Kidney epithelial cell (primary cell): ENCODE results near the gene HOXD4. TPM values are rescaled to one million over a fixed set of nuclear protein-coding genes. Genes with fewer than 3 reads are reported as not detected.
A peak's percentile ranks its signal among the peaks of the same experiment; 100 is the strongest.

Experiments used
- DNase-seq: peaks from one replicate; pipeline ENCODE4 v3.0.0-alpha.2; 2010; ENCODE audit warnings: low read depth
- H3K27me3 ChIP-seq: 2 replicates; pipeline ENCODE4 v1.6.0; 2011; ENCODE audit warnings: low read length; ENCODE audit not compliant: control insufficient read depth, insufficient read depth
- H3K36me3 ChIP-seq: 2 replicates; pipeline ENCODE4 v1.5.1; 2011; ENCODE audit warnings: low read length; ENCODE audit not compliant: control insufficient read depth, insufficient read depth
- H3K4me3 ChIP-seq: 2 replicates; pipeline ENCODE4 v1.5.1; 2011; ENCODE audit warnings: low read depth, mild to moderate bottlenecking, control low read depth, low read length
- total RNA-seq: library from RNA; depleted of rRNA; stranded (reverse); fragments of >200 nt; gene quantifications from 2 replicates; pipeline ENCODE4 v1.2.3, GENCODE V29; 2015
- TF ChIP-seq, protein P1 (sequence below): IDR thresholded peaks from 2 replicates; pipeline ENCODE4 v1.5.1; 2011; ENCODE audit warnings: mild to moderate bottlenecking, moderate library complexity, low read length, control low read depth, inconsistent platforms; ENCODE audit not compliant: insufficient read depth, poor library complexity, severe bottlenecking

HOXD4 gene
- total RNA-seq, 1 donor from 2014 or later: 5.4 TPM

DNA sequence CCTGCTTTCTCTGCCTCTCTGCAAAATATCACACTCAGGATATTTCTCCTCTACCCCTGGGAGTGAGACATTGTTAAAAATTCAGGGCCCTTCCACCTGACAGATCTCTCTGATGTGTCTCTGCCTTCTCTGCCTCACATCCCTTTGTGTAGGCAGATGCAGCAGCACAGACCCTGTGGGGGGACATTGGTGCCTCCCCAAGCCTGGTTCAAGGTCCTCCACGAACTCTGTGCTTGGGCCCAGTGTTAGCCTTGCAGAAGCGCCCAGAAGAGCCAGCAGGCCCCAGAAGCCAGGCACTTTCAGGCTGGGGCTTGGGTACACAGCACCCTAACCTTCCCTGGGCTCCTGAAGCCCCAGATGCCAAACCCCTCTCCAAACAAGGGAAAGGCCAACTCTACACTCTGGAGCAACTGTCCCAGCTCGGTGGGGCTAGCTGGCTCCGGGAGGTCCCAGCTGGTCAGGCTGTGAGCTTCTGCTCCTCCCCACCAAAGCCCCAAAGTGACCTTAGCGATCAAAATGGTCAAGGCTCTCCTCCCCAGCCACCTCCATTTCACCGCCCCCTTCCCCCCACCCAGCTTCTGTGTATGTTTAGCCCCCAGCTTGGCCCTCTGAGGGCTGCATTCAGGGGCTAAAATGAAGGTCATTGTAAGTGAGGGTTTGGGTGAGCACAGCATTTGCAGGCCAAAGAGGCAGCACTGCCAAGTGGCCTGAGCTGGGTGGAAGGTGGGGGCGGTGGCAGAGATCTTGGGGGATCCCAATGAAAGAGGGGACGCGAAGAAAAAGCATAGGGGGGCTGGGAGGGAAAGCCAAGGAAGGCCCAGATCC lies 26.2 kb upstream of the HOXD4 start:
- H3K36me3 ChIP-seq: no peaks in the 10 kb centered on the region
- no peak for DNase-seq
- TF ChIP-seq, protein P1, sequence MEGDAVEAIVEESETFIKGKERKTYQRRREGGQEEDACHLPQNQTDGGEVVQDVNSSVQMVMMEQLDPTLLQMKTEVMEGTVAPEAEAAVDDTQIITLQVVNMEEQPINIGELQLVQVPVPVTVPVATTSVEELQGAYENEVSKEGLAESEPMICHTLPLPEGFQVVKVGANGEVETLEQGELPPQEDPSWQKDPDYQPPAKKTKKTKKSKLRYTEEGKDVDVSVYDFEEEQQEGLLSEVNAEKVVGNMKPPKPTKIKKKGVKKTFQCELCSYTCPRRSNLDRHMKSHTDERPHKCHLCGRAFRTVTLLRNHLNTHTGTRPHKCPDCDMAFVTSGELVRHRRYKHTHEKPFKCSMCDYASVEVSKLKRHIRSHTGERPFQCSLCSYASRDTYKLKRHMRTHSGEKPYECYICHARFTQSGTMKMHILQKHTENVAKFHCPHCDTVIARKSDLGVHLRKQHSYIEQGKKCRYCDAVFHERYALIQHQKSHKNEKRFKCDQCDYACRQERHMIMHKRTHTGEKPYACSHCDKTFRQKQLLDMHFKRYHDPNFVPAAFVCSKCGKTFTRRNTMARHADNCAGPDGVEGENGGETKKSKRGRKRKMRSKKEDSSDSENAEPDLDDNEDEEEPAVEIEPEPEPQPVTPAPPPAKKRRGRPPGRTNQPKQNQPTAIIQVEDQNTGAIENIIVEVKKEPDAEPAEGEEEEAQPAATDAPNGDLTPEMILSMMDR: no peak
- no peaks in the 10 kb centered on the region for H3K27me3 ChIP-seq
- H3K4me3 ChIP-seq: peak overlapping the region; percentile 59

DNA sequence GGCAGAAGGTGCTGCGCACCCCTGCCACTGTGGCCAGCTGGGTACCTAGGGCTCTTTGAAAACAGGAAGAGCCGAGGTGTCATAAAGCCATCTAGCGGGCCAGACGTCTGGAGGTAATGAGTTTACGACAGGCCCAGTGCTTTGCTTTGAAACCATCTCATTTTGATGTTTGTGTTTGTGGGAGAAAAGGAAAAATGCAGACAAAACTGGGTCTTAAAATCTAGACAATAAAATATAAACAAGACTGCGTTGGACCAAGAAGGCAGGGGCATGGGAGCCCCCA lies 25.6 kb upstream of the HOXD4 start:
- TF ChIP-seq, protein P1: no peak
- no peak for DNase-seq
- Histone ChIP-seq H3K4me3 (no peak overlapping the region), H3K36me3 (no peaks in the 10 kb centered on the region), H3K27me3 (no peaks in the 10 kb centered on the region)

DNA sequence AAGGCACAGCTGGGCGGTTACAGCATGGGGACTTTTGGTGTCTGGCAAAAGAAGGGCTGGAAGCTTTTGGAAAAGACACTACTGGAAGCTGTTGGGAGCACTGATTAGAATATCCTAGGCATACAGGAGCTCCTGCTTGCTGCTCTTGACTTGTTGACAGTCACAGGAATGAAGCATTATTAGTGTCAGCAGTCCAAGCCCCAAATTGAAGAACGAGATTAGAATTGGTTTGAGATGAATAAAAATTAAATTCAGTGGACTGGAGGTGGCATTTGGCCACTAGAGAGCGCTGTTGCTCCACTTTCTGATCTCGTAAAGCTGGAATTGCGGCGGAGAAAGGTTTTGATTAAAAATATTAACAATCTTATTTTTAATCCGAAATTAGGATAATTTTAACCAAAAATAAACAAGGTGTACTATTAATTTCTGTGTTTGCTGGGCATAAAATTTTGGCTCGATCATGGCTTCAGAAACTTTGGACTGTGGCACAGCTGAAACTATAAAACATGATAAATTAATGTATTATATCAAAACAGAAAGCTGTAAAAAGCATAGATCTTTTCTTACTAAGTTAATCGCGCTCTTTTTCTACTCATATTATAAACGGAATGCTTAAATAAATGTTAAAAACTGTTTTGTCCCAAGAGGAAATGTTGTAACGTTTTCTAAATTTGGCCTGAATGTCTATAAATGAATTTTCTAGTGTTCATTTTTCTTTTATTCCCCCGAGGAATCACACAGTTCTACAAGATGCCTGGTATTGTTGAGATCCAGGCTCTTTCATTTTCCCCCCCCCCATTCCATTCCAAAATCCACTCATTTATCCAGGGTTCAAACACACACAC lies 24.2 kb upstream of the HOXD4 start:
- TF ChIP-seq, protein P1: peak; percentile 66
- Histone ChIP-seq H3K27me3 (no peaks in the 10 kb centered on the region), H3K4me3 (peak overlapping the region; percentile 67), H3K36me3 (no peaks in the 10 kb centered on the region)
- no peak for DNase-seq

DNA sequence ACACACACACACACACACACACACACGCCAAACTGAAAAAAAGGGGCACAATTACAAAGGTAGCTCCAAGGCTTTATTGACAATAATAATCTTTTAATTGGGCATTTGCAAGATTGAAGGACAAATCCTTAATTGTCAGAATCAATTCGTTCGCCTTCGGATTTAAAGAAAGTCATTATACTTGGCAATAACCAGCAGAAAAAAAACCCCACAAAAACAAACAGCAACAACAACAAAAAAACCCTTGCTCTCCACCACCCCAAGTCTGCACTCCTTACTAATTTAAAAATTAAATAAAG lies 23.6 kb upstream of the HOXD4 start:
- no peak for DNase-seq
- no peaks in the 10 kb centered on the region for H3K36me3 ChIP-seq
- TF ChIP-seq, protein P1: no peak
- peak overlapping the region; percentile 67 for H3K4me3 ChIP-seq
- no peaks in the 10 kb centered on the region for H3K27me3 ChIP-seq

DNA sequence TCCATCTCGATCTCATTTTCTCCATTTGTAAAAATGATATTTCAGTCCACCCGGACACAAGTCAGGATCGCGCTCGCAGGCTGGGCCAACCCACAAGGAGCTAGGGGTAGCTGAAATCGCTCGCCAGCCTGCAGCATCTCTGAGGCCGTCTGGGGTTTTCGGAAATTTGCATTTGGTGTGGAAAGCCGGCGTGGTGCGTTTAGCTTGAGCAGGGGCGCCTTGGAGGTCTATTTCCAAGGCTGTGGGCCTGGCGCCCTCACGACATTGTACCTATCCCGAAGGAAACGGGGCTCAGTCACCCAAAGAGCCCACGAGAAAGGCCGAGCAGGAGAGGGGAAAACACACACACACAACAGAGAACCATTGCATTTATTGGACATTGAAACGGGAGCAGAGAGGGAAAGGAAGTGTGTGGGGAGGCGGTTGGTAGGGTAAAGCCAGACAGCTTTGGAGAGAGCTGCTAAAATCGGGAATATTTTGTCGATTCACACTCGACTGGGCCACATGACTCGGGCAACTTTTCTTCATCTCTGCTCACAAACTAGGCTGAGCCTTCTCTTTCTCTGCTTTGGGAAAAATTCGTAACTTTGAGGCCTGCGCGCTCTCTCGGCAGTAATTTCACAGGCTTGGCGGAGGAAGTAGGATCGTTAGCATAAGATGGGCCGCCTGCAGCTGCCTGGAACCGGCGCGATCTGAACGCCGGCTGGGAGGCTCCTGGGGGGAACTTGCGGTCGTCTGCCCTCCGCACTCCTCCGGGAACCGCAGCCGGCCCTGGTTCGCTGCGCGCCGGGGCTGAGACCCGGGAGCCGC lies 23.0 kb upstream of the HOXD4 start:
- H3K36me3 ChIP-seq: no peaks in the 10 kb centered on the region
- peak overlapping the region; percentile 67 for H3K4me3 ChIP-seq
- TF ChIP-seq, protein P1: no peak
- no peak for DNase-seq
- H3K27me3 ChIP-seq: no peaks in the 10 kb centered on the region
